HUES6 (cell line): ENCODE measurements around the gene WDR20.

Experiments
- H3K27ac ChIP-seq: 2 replicates; pipeline ENCODE4 v1.7.0; 2013; ENCODE audit warnings: low read depth, mild to moderate bottlenecking, low read length, inconsistent platforms
- H3K27me3 ChIP-seq: 2 replicates; pipeline ENCODE4 v1.6.1; 2013; ENCODE audit warnings: low read length; ENCODE audit not compliant: control insufficient read depth, insufficient read depth
- H3K36me3 ChIP-seq: 2 replicates; pipeline ENCODE4 v1.6.1; 2013; ENCODE audit warnings: low read length; ENCODE audit not compliant: control insufficient read depth, insufficient read depth
- H3K4me1 ChIP-seq: 2 replicates; pipeline ENCODE4 v1.6.1; 2013; ENCODE audit warnings: low read length; ENCODE audit not compliant: control insufficient read depth, insufficient read depth
- H3K4me3 ChIP-seq: 2 replicates; pipeline ENCODE4 v1.5.1; 2013; ENCODE audit warnings: low read depth, low read length
- H3K9ac ChIP-seq: one replicate; pipeline ENCODE4 v1.6.1; 2013; ENCODE audit warnings: mild to moderate bottlenecking, low read length
- H3K9me3 ChIP-seq: 2 replicates; pipeline ENCODE4 v1.6.1; 2013; ENCODE audit warnings: low read depth, low read length; ENCODE audit not compliant: control insufficient read depth, insufficient read depth

Gene WDR20

GRCh38 chr14:102196902-102197230, 57.2 kb downstream of the WDR20 start:
- Histone ChIP-seq H3K36me3 (peaks cover 38% of the 10 kb centered on the region), H3K4me3 (no peak overlapping the region), H3K27ac (no peak overlapping the region)

GRCh38 chr14:102197317-102197853, 57.7 kb downstream of the WDR20 start:
- Histone ChIP-seq H3K27ac (no peak overlapping the region), H3K4me3 (no peak overlapping the region), H3K36me3 (peaks cover 38% of the 10 kb centered on the region), H3K27me3 (no peaks in the 10 kb centered on the region), H3K4me1 (peaks cover 18% of the 10 kb centered on the region), H3K9me3 (no peaks in the 10 kb centered on the region), H3K9ac (no peak overlapping the region)

More at GRCh38 chr14:102196902-102197230, 57.2 kb downstream of the WDR20 start:
- no peaks in the 10 kb centered on the region for H3K27me3 ChIP-seq
- no peaks in the 10 kb centered on the region for H3K9me3 ChIP-seq
- H3K4me1 ChIP-seq = peaks cover 18% of the 10 kb centered on the region
- H3K9ac ChIP-seq = no peak overlapping the region

- Histone ChIP-seq H3K36me3 (peaks cover 55% of the 10 kb centered on the region), H3K27me3 (no peaks in the 10 kb centered on the region), H3K9ac (no peak overlapping the region), H3K4me1 (0 out of 2 replicates have a peak, but pooled peaks cover 5% of the 10 kb centered on the region), H3K9me3 (no peaks in the 10 kb centered on the region), H3K4me3 (no peak overlapping the region), H3K27ac (no peak overlapping the region)
Observed at GRCh38 chr14:102200690-102201352, 61.1 kb downstream of the WDR20 start.

- Histone ChIP-seq H3K9me3 (no peaks in the 10 kb centered on the region), H3K36me3 (peaks cover 55% of the 10 kb centered on the region), H3K27me3 (no peaks in the 10 kb centered on the region), H3K27ac (no peak overlapping the region), H3K4me3 (no peak overlapping the region), H3K4me1 (0 out of 2 replicates have a peak, but pooled peaks cover 5% of the 10 kb centered on the region), H3K9ac (no peak overlapping the region)
Observed at GRCh38 chr14:102201353-102201738, 61.6 kb downstream of the WDR20 start.

- H3K9me3 ChIP-seq = no peaks in the 10 kb centered on the region
- H3K4me1 ChIP-seq = 0 out of 2 replicates have a peak, but pooled peaks cover 5% of the 10 kb centered on the region
- no peaks in the 10 kb centered on the region for H3K27me3 ChIP-seq
- peaks cover 54% of the 10 kb centered on the region for H3K36me3 ChIP-seq
- H3K9ac ChIP-seq = no peak overlapping the region
- H3K4me3 ChIP-seq = no peak overlapping the region
- no peak overlapping the region for H3K27ac ChIP-seq
Observed at GRCh38 chr14:102201776-102202175, 62.1 kb downstream of the WDR20 start.

- H3K4me1 ChIP-seq = 0 out of 2 replicates have a peak, but pooled peaks cover 5% of the 10 kb centered on the region
- H3K4me3 ChIP-seq = no peak overlapping the region
- peaks cover 51% of the 10 kb centered on the region for H3K36me3 ChIP-seq
- H3K27me3 ChIP-seq = no peaks in the 10 kb centered on the region
- no peak overlapping the region for H3K27ac ChIP-seq
- H3K9ac ChIP-seq = no peak overlapping the region
- H3K9me3 ChIP-seq = no peaks in the 10 kb centered on the region
Observed at GRCh38 chr14:102202944-102203343, 63.2 kb downstream of the WDR20 start.

- Histone ChIP-seq H3K27ac (no peak overlapping the region), H3K4me1 (0 out of 2 replicates have a peak, but pooled peaks cover 5% of the 10 kb centered on the region), H3K9ac (no peak overlapping the region), H3K36me3 (peaks cover 51% of the 10 kb centered on the region), H3K27me3 (no peaks in the 10 kb centered on the region), H3K4me3 (no peak overlapping the region), H3K9me3 (no peaks in the 10 kb centered on the region)
Observed at GRCh38 chr14:102203382-102203781, 63.7 kb downstream of the WDR20 start.

- Histone ChIP-seq H3K27ac (no peak overlapping the region), H3K9ac (no peak overlapping the region), H3K27me3 (no peaks in the 10 kb centered on the region), H3K4me1 (0 out of 2 replicates have a peak, but pooled peaks cover 5% of the 10 kb centered on the region), H3K4me3 (no peak overlapping the region), H3K36me3 (peaks cover 50% of the 10 kb centered on the region), H3K9me3 (no peaks in the 10 kb centered on the region)
Observed at GRCh38 chr14:102205560-102205959, 65.9 kb downstream of the WDR20 start.

- Histone ChIP-seq H3K36me3 (peaks cover 52% of the 10 kb centered on the region), H3K9ac (no peak overlapping the region), H3K4me1 (no peaks in the 10 kb centered on the region), H3K27me3 (no peaks in the 10 kb centered on the region), H3K9me3 (no peaks in the 10 kb centered on the region), H3K27ac (no peak overlapping the region), H3K4me3 (no peak overlapping the region)
Observed at GRCh38 chr14:102206918-102207317, 67.2 kb downstream of the WDR20 start.

- no peak overlapping the region for H3K9ac ChIP-seq
- H3K36me3 ChIP-seq = peaks cover 51% of the 10 kb centered on the region
- no peak overlapping the region for H3K27ac ChIP-seq
Observed at GRCh38 chr14:102207831-102208365, 68.2 kb downstream of the WDR20 start.

GRCh38 chr14:102208741-102209140, 69.0 kb downstream of the WDR20 start:
- peaks cover 49% of the 10 kb centered on the region for H3K36me3 ChIP-seq
- H3K9ac ChIP-seq = no peak overlapping the region
- H3K4me1 ChIP-seq = peaks cover under 1% of the 10 kb centered on the region; the same call in 1 of the 2 replicates
- no peak overlapping the region for H3K27ac ChIP-seq
- no peak overlapping the region for H3K4me3 ChIP-seq
- H3K27me3 ChIP-seq = no peaks in the 10 kb centered on the region
- H3K9me3 ChIP-seq = no peaks in the 10 kb centered on the region

More at GRCh38 chr14:102207831-102208365, 68.2 kb downstream of the WDR20 start:
- H3K4me3 ChIP-seq = no peak overlapping the region
- H3K4me1 ChIP-seq = no peaks in the 10 kb centered on the region
- no peaks in the 10 kb centered on the region for H3K9me3 ChIP-seq
- no peaks in the 10 kb centered on the region for H3K27me3 ChIP-seq
